Measurements from ENCODE around the gene UBR2. TPM values are rescaled to one million over a fixed set of nuclear protein-coding genes. Genes with fewer than 3 reads are reported as not detected.
"Not testable (repeated sequence)": the region's sequence is repeated elsewhere in the genome, so short reads cannot be mapped to it uniquely, and the experiment has no call there.

The UBR2 gene
- total and polyA plus RNA-seq, 9 donors = 10.2 to 29.2 (median 23.7) TPM

GRCh38 chr6:42726485-42727086 is 162.8 kb downstream of the UBR2 start:
- TF ChIP-seq, protein P1, sequence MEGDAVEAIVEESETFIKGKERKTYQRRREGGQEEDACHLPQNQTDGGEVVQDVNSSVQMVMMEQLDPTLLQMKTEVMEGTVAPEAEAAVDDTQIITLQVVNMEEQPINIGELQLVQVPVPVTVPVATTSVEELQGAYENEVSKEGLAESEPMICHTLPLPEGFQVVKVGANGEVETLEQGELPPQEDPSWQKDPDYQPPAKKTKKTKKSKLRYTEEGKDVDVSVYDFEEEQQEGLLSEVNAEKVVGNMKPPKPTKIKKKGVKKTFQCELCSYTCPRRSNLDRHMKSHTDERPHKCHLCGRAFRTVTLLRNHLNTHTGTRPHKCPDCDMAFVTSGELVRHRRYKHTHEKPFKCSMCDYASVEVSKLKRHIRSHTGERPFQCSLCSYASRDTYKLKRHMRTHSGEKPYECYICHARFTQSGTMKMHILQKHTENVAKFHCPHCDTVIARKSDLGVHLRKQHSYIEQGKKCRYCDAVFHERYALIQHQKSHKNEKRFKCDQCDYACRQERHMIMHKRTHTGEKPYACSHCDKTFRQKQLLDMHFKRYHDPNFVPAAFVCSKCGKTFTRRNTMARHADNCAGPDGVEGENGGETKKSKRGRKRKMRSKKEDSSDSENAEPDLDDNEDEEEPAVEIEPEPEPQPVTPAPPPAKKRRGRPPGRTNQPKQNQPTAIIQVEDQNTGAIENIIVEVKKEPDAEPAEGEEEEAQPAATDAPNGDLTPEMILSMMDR (IDR thresholded peaks at IDR 0.05) = peak; percentile 90 to 94 (median 93)
- TF ChIP-seq EP300 (IDR thresholded peaks at IDR 0.05) (no peak), POLR2A (IDR thresholded peaks at IDR 0.05) (no peak)
- peak; percentile 65 to 87 (median 81) for DNase-seq
- 1% methylated on average over 14 of the region's 14 CpGs for WGBS, 3 donors

DNA sequence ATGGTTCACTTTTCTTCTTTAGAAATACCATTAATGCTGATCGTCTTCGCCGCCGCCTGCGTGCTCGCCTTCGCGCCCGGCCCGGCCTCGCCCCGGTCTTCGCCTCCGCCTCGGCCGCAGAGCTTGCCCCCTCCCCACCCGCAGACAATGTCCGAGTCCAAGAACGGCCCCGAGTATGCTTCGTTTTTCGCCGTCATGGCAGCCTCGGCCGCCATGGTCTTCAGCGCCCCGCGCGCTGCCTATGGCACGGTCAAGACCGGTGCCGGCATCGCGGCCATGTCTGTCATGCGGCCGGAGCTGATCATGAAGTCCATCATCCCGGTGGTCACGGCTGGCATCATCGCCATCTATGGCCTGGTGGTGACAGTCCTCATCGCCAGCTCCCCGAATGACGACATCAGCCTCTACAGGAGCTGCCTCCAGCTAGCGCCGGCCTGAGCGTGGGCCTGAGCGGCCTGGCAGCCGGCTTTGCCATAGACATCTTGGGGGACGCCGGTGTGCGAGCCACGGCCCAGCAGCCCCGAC is 163.3 kb downstream of the UBR2 start:
- H3K4me3 ChIP-seq = peak overlapping the region; percentile 43
- WGBS, 3 donors = 13 to 36% (median 15%) methylated on average over 48 to 52 of the region's 52 CpGs
- TF ChIP-seq EP300 (IDR thresholded peaks at IDR 0.05) (no peak), POLR2A (IDR thresholded peaks at IDR 0.05) (no peak)
- TF ChIP-seq, protein P1 (IDR thresholded peaks at IDR 0.05) = no peak
- no peaks in the 10 kb centered on the region for H3K27me3 ChIP-seq
- H3K36me3 ChIP-seq = no peaks in the 10 kb centered on the region
- peak; percentile 39 to 65 (median 51) for DNase-seq
- H3K9me3 ChIP-seq = no peaks in the 10 kb centered on the region
- peaks cover 5% of the 10 kb centered on the region for H3K4me1 ChIP-seq (ENCODE audit: insufficient read depth)
- intact Hi-C loops (cut with DNase I) = loop anchor here in 3 of 4 donors (5.0 to 10.0 kb wide), 4 partner anchors 60 to 150 kb away; partner anchors contain the start of gene RPL7L1 (in 2 of the 3)
- H3K27ac ChIP-seq = peak overlapping the region; percentile 26 to 85

More at GRCh38 chr6:42726485-42727086, 162.8 kb downstream of the UBR2 start:
- Histone ChIP-seq H3K27me3 (no peaks in the 10 kb centered on the region), H3K9me3 (no peaks in the 10 kb centered on the region), H3K4me3 (peak overlapping the region; percentile 43), H3K4me1 (ENCODE audit: insufficient read depth) (peaks cover 5% of the 10 kb centered on the region), H3K27ac (peak overlapping the region; percentile 26 to 85), H3K36me3 (no peaks in the 10 kb centered on the region)
- intact Hi-C loops (cut with DNase I) = loop anchor here in 3 of 4 donors (5.0 to 10.0 kb wide), 4 partner anchors 59 to 151 kb away; partner anchors contain the start of gene RPL7L1 (in 2 of the 3)

DNA sequence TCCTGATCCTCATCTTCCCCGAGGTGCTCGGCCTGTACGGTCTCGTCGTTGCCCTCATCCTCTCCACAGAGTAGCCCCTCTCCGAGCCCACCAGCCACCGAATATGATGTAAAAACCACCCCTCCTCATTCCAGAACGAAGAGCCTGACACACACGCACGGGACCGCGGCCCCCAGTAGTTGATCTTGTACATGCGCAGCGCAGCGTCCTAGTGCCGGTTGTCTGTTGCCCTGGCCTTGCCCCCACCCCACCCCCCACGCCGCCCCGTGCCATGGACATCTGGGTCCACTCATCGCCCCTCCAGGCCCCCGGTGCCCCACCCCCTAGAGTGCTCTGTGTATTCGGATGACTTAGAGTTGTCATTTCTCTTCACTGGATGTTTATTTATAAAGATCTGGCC is 163.8 kb downstream of the UBR2 start:
- WGBS, 3 donors = 39 to 82% (median 78%) methylated on average over 22 of the region's 22 CpGs
- peak overlapping the region; percentile 26 to 85 for H3K27ac ChIP-seq
- no peaks in the 10 kb centered on the region for H3K27me3 ChIP-seq
- peak overlapping the region; percentile 43 for H3K4me3 ChIP-seq
- H3K36me3 ChIP-seq = no peaks in the 10 kb centered on the region
- TF ChIP-seq, protein P1 (IDR thresholded peaks at IDR 0.05) = no peak
- TF ChIP-seq POLR2A (IDR thresholded peaks at IDR 0.05) (no peak), EP300 (IDR thresholded peaks at IDR 0.05) (no peak)
- H3K4me1 ChIP-seq (ENCODE audit: insufficient read depth) = peaks cover 5% of the 10 kb centered on the region
- DNase-seq = peak in 3 of 5 donors; percentile 29 to 57 (median 51)
- H3K9me3 ChIP-seq = no peaks in the 10 kb centered on the region
- intact Hi-C loops (cut with DNase I) = loop anchor here in 3 of 4 donors (5.0 to 10.0 kb wide), 4 partner anchors 60 to 150 kb away; partner anchors contain the start of gene RPL7L1 (in 2 of the 3)

GRCh38 chr6:42729731-42730130 is 165.9 kb downstream of the UBR2 start:
- WGBS, 3 donors = 30 to 53% (median 49%) methylated on average over 2 of the region's 3 CpGs
- H3K27me3 ChIP-seq = no peaks in the 10 kb centered on the region
- H3K27ac ChIP-seq = no peak overlapping the region
- no peak for TF ChIP-seq EP300 (IDR thresholded peaks at IDR 0.05)
- no peak for TF ChIP-seq POLR2A (IDR thresholded peaks at IDR 0.05)
- TF ChIP-seq, protein P1 (IDR thresholded peaks at IDR 0.05) = no peak
- no peak for DNase-seq
- H3K4me1 ChIP-seq (ENCODE audit: insufficient read depth) = peaks cover 5% of the 10 kb centered on the region
- no peaks in the 10 kb centered on the region for H3K36me3 ChIP-seq
- H3K9me3 ChIP-seq = no peaks in the 10 kb centered on the region
- intact Hi-C loops (cut with DNase I) = loop anchor here in 3 of 4 donors (5.0 to 10.0 kb wide), 4 partner anchors 62 to 148 kb away; partner anchors contain the start of gene RPL7L1 (in 2 of the 3)
- no peak overlapping the region for H3K4me3 ChIP-seq

- intact Hi-C loops (cut with DNase I); H3K4me3 ChIP-seq; H3K27ac ChIP-seq; H3K9me3 ChIP-seq; DNase-seq; H3K4me1 ChIP-seq (ENCODE audit: insufficient read depth); H3K36me3 ChIP-seq; H3K27me3 ChIP-seq: not testable (repeated sequence)
- WGBS, 3 donors = 45 to 51% (median 47%) methylated on average over 13 of the region's 13 CpGs
Measured at GRCh38 chr6:42733867-42734481, 170.1 kb downstream of the UBR2 start.

Measured in ovary (tissue), 9 donors.